ENCODE results near the gene NME7. TPM values are rescaled to one million over a fixed set of nuclear protein-coding genes. Genes with fewer than 3 reads are reported as not detected.
"Not testable (repeated sequence)": the region's sequence is repeated elsewhere in the genome, so short reads cannot be mapped to it uniquely, and the experiment has no call there.

NME7 gene
- total RNA-seq, 4 donors from 2014 or later = 5.0 to 8.9 (median 8.4) TPM

GRCh38 chr1:169295425-169295824 is 72.2 kb downstream of the NME7 start:
- no peak overlapping the region for H3K4me3 ChIP-seq (ENCODE audit: low read depth, poor library complexity, severe bottlenecking)
- DNase-seq (ENCODE audit: low spot score in 2 of 2) = no peak
- TF ChIP-seq POLR2A (IDR thresholded peaks at IDR 0.05) (no peak), CTCF (IDR thresholded peaks at IDR 0.05) (no peak)
- WGBS, 2 donors = 81 to 88% methylated on average over 1 of the region's 1 CpG
- intact Hi-C loops (cut with DNase I; ENCODE audit: low total_unique reads) = no loop called here

DNA sequence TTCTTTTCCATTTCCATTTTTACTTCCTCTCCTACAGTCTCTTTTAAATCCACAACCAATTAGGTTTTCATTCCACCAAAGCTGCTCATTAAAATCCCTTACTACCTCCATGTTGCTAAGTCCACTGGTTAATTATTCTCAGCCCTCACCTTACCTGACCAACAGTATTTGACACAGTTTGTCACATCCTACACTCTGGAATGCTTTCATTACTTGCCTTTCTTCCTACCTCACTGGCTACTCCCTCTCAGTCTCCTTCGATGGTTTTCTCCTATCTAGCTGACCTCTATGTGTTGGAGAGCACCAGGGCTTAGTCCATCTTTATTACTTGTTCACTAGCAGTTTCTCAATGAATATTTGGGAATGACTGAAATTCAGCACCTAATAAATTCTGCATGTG is 78.6 kb downstream of the NME7 start:
- WGBS, 2 donors = 73 to 86% methylated on average over 1 of the region's 1 CpG
- no peak for DNase-seq (ENCODE audit: low spot score in 2 of 2)
- TF ChIP-seq CTCF (IDR thresholded peaks at IDR 0.05) (no peak), POLR2A (IDR thresholded peaks at IDR 0.05) (no peak)
- no peak overlapping the region for H3K4me3 ChIP-seq (ENCODE audit: low read depth, poor library complexity, severe bottlenecking)
- intact Hi-C loops (cut with DNase I; ENCODE audit: low total_unique reads) = no loop called here

GRCh38 chr1:169288011-169288414 is 79.6 kb downstream of the NME7 start:
- 91 to 92% methylated on average over 1 of the region's 1 CpG for WGBS, 2 donors
- no peak overlapping the region for H3K4me3 ChIP-seq (ENCODE audit: low read depth, poor library complexity, severe bottlenecking)
- intact Hi-C loops (cut with DNase I; ENCODE audit: low total_unique reads) = no loop called here
- TF ChIP-seq CTCF (IDR thresholded peaks at IDR 0.05) = no peak
- TF ChIP-seq POLR2A (IDR thresholded peaks at IDR 0.05) = no peak
- DNase-seq (ENCODE audit: low spot score in 2 of 2) = no peak

DNA sequence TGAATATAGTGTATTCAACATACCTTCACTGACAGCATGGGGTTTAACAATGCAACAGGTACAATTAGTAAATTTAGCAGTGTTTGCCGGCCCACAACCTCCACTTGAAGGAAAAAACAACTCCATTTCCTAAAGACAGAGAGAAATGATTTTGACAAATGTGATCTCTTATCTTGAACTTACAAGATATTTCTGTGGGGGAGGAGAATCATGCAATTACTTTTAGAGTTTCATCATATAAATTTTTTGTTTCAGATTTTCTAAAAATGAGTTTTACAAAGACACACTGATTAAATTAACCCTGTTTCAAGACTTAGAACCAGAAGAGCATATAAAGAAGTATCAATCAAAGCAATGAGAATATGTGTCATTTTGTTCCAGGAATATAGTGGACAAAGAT is 80.3 kb downstream of the NME7 start:
- intact Hi-C loops (cut with DNase I; ENCODE audit: low total_unique reads) = no loop called here
- no peak for DNase-seq (ENCODE audit: low spot score in 2 of 2)
- WGBS, 2 donors = 79 to 90% methylated on average over 1 of the region's 1 CpG
- no peak for TF ChIP-seq CTCF (IDR thresholded peaks at IDR 0.05)
- no peak for TF ChIP-seq POLR2A (IDR thresholded peaks at IDR 0.05)
- no peak overlapping the region for H3K4me3 ChIP-seq (ENCODE audit: low read depth, poor library complexity, severe bottlenecking)

- H3K4me3 ChIP-seq (ENCODE audit: low read depth, poor library complexity, severe bottlenecking); DNase-seq (ENCODE audit: low spot score in 2 of 2); intact Hi-C loops (cut with DNase I; ENCODE audit: low total_unique reads): not testable (repeated sequence)
- 92 to 95% methylated on average over 4 of the region's 4 CpGs for WGBS, 2 donors
Measured at GRCh38 chr1:169281562-169281961, 86.0 kb downstream of the NME7 start.

GRCh38 chr1:169271098-169271497 is 96.5 kb downstream of the NME7 start:
- no peak for DNase-seq (ENCODE audit: low spot score in 2 of 2)
- no peak overlapping the region for H3K4me3 ChIP-seq (ENCODE audit: low read depth, poor library complexity, severe bottlenecking)
- WGBS, 2 donors = 77 to 85% methylated on average over 2 of the region's 2 CpGs
- intact Hi-C loops (cut with DNase I; ENCODE audit: low total_unique reads) = no loop called here
- TF ChIP-seq CTCF (IDR thresholded peaks at IDR 0.05) = no peak
- TF ChIP-seq POLR2A (IDR thresholded peaks at IDR 0.05) = no peak
